GM19397 (cell line): Measurements from ENCODE around the gene SBF2.
"Not testable (repeated sequence)": the region's sequence is repeated elsewhere in the genome, so short reads cannot be mapped to it uniquely, and the experiment has no call there.

ENCODE experiments used
- ATAC-seq: cut with Tn5 transposase; IDR thresholded peaks from one replicate; pipeline ENCODE4 v1.9.1; 2021; ENCODE audit warnings: mild to moderate bottlenecking, moderate library complexity; ENCODE audit not compliant: unreplicated experiment

The SBF2 gene

DNA sequence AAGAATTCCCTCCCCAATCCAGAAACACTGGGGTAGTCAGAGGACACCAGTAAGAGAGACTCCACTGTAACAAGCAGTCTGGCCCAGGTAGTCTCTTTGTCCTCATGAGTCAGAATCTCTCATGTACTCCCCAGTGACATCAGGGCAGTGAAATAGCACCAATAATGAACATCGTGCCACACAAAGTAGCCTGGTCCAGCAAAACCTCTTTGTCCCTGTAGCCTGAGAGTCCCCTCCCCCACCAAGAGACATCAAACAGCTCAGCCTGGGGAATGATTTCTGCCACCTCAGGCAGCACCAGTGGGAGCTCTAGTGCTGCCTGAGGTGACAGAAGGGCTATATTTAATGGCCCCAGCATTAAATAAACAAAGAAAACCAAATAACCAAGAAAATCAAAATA is 88.1 kb downstream of the SBF2 start:
- no peak for ATAC-seq

DNA sequence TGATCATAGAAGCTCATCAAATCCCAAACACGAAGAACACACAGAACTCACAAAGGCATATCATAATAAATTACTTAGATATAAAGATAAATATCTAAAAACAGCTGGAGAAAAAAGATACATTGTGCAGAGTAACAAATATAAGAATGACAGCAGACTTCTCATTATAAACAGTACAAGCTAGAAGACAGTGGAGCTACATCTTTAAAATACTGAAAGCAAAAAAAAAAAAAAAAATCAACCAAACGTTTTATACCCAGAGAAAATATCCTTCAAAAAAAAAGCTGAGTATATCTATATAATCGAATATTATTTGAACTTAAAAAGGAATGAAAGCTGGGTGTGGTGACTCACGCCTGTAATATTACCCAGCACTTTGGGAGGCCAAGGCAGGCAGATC is 90.0 kb downstream of the SBF2 start:
- no peak for ATAC-seq

DNA sequence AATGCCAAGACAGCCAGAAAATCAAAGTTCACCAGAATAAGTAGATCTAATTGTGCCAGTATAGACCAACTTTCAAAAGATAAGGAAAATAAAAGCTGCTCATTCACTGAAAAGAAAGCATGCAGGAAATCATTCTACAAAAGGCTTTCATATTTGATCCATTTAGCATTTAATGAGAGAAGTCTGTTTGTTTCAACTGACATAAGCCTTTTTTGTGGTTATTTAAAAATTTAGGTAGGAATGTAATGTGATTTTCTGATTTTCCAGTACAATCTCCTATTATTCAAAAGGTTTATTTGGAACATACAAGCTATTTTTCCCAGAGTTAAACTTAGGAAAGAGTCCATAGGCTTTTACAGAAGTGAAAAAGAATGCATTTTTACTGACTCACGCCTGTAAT is 92.7 kb downstream of the SBF2 start:
- no peak for ATAC-seq

DNA sequence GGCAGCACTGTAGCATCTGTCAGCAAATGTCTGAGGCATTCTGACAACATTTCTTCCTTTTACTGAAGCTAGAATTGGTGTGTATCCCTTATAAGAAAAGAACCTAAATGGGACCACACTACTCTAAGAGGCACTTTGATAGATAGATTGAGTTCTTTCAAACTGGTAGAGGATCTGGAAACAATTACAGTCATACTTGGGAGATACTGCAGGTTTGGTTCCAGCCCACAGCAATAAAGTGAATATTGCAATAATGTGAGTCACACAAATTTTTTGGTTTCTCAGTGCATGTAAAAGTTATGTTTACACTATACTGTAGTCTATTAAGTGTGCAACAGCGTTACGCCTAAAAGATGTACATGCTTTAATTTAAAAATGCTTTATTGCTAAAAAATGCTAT is 96.9 kb downstream of the SBF2 start:
- ATAC-seq = no peak

GRCh38 chr11:10192036-10192435 is 102.0 kb downstream of the SBF2 start:
- no peak for ATAC-seq

DNA sequence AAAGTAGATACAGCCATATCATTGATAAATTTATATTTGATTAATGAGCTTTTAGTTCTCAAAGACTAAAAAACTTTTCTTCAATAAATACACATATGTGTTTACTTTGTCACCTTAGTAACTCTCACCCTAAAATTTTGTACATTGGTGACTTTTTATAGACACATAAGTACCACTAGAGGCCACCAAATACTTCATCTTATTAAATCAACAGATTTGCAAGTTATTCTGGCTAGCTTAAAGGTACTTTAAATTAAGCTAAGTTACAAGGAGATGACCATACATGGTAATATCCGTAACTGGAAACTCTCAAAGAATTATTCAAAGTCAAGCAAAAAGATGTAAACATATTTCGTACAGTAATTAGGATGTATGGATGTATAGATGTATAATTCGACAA is 112.2 kb downstream of the SBF2 start:
- no peak for ATAC-seq

DNA sequence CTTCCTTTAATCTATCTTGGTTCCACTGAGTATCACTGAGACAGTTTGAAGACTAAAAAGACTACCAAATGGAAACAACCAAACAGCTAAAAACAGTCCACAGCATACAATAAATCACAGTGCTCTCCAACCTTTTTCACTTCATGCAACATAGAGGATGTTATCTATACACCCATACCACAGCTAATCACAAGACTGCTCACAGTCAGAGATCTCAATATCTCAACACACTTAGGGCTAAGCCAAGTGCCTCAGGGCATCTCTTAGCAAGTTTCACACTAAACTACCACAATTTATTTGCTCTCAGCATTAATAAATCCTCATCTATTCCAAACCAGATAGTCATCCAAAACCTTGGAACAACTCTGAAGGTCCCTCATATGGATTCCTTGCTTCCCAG is 129.4 kb downstream of the SBF2 start:
- no peak for ATAC-seq

- ATAC-seq = no peak
Measured at GRCh38 chr11:10162222-10162621, 131.8 kb downstream of the SBF2 start.

GRCh38 chr11:10160350-10160749 is 133.7 kb downstream of the SBF2 start:
- no peak for ATAC-seq

- ATAC-seq = no peak
Measured at GRCh38 chr11:10158461-10158860, 135.6 kb downstream of the SBF2 start.

GRCh38 chr11:10155793-10156490 is 138.1 kb downstream of the SBF2 start:
- no peak for ATAC-seq

DNA sequence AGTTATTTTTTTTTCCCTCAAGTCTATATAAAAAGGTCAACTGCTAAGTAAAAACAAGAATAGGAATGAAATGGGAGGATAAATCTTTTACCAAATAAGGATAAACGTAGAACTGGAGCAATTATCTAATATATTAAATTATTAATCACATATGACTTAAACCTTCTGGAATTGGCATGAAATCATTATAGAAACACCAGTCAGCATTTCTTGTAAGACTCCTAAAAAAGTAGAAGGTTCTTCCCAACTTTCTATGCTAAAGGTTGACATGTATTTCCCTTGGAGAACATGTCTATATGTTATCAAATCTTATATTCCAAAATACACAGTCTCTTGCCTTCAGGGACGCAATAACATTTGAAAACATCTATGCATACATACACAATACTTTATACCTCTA is 143.2 kb downstream of the SBF2 start:
- no peak for ATAC-seq

GRCh38 chr11:10149553-10149952 is 144.5 kb downstream of the SBF2 start:
- no peak for ATAC-seq

DNA sequence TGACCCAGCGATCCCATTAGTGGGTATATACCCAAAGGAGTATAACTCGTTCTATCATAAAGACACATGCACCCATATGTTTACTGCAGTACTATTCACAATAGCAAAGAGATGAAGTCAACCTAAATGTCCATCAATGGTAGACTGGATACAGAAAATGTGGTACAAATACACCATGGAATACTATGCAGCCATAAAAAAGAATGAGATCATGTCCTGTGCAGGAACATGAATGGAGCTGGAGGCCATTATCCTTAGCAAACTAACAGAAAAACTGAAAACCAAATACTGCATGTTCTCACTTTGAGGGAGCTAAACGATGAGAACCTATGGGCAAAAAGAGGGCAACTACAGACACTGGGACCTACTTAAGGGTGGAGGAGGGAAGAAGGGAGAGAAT is 146.8 kb downstream of the SBF2 start:
- ATAC-seq = no peak

- ATAC-seq = no peak
Measured at GRCh38 chr11:10144954-10145353, 149.1 kb downstream of the SBF2 start.

GRCh38 chr11:10139656-10140055 is 154.4 kb downstream of the SBF2 start:
- no peak for ATAC-seq

DNA sequence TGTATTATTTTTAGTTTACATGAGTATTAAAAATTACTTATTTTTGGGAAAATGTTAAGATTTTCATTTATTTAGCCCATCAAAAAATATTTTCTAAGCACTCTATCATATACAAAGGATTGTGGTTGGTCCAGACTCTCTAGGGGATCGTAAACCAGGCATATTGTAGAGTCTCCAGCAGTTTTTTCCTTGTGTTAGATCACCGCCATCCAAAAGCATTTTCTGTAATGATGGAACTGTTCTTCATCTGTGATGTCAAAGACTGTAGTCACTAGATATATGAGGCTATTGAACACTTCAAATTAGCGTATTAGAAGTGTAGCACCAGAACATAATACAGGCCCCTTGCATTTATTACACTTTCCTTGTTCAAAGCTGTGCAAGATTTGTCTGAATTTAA is 154.9 kb downstream of the SBF2 start:
- no peak for ATAC-seq

GRCh38 chr11:10134975-10135481 is 159.0 kb downstream of the SBF2 start:
- ATAC-seq = no peak

- ATAC-seq = not testable (repeated sequence)
Measured at GRCh38 chr11:10134226-10134625, 159.8 kb downstream of the SBF2 start.

DNA sequence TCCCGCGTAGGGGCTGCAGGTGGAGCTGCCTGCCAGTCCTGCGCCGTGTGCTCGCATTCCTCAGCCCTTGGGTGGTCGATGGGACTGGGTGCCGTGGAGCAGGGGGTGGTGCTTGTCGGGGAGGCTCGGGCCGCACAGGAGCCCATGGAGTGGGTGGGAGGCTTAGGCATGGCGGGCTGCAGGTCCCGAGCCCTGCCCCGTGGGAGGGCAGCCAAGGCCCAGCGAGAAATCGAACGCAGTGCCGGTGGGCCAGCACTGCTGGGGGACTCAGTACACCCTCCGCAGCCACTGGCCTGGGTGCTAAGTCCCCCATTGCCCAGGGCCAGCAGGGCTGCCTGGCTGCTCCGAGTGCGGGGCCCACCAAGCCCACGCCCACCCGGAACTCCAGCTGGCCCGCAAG is 160.8 kb downstream of the SBF2 start:
- not testable (repeated sequence) for ATAC-seq

DNA sequence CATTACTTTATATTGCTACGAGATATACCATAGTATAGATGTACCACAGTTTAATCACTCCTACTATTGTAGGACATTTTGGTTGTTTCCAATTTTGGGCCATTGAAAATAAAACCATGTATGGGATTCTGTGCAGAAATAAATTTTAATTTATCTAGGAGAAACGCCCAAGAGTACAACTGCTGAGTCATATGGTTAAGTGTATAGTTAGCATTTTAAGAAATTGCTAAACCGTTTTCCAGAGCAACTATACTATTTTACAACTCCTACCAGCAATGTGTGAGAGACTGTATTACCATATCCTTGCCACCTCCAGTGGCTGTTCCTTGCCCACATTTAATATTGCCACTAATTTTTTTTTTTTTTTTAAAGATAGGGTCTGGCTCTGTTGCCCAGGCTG is 163.1 kb downstream of the SBF2 start:
- no peak for ATAC-seq

GRCh38 chr11:10129184-10129583 is 164.8 kb downstream of the SBF2 start:
- ATAC-seq = not testable (repeated sequence)

DNA sequence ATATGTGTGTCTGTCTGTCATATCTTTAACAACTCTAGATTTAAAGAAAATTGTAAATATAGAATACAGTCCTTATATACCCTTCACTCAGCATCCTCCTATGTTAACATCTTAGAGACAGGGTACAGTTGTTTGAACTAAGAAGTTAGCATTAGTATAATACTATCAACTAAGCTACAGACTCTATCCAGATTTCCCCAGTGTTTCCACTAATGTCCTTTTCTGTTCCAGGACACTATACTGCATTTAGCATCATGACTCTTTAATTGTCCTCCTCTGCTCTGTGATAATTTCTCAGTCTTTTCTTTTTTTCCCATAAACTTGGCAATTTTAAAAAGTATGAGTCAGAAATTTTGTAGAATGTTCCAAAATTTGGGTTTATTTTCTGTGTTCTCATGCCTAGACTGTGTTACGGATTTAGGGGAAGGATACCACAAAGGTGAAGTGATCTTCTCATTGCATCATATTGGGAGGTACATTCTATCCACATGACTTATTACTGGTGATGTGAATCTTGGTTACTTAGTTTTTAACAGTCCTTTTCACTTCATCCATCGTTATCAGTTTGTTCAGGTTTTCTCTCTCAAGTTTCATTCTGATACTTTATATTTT is 168.4 kb downstream of the SBF2 start:
- ATAC-seq = no peak
